Measurements from ENCODE around the gene MBTD1. TPM values are rescaled to one million over a fixed set of nuclear protein-coding genes. Genes with fewer than 3 reads are reported as not detected.
"Not testable (repeated sequence)": the region's sequence is repeated elsewhere in the genome, so short reads cannot be mapped to it uniquely, and the experiment has no call there.

The MBTD1 gene
- total and polyA plus RNA-seq, 5 donors from 2014 or later, result 4.3 to 27.4 (median 6.0) TPM

DNA sequence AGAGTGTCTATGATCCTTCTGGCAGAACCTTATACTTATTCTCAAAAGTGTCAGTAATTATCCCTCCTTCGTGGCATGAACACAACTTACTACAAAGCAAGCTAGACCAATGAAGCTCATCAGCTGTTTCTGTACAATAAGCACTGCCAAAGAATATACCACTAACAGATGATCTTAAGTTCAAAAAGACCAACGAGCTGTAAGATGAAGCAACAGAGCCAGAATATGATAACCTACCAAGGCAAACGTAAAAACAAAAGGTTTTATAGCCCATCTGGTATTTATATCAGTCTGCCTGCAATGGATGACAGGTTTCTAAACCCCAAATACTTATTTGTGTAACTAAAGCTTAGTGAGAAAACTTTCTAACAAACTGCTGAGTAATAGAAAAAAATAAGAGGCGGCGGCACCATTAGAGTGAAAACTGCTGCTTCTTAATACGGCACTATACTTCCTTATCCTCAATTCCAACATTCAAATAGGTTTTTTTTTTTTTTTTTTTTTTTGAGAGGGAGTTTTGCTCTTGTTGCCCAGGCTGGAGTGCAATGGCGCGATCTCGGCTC, 71.5 kb downstream of the MBTD1 start:
- Histone ChIP-seq H3K27me3 (ENCODE audit: control insufficient read depth, insufficient read depth, low read length) (no peaks in the 10 kb centered on the region), H3K9me3 (ENCODE audit: control insufficient read depth in 2 of 2, low read length in 2 of 2) (no peaks in the 10 kb centered on the region), H3K4me3 (ENCODE audit: low read depth, low read length) (no peak overlapping the region), H3K27ac (ENCODE audit: insufficient read depth, low read length, poor library complexity, severe bottlenecking) (no peak overlapping the region), H3K36me3 (ENCODE audit: control insufficient read depth, insufficient read depth, low read length) (peaks cover 76% of the 10 kb centered on the region), H3K4me1 (ENCODE audit: control insufficient read depth, insufficient read depth, low read length, poor library complexity, severe bottlenecking) (no peaks in the 10 kb centered on the region)
- Mint-ChIP-seq H3K27me3 (no peaks in the 10 kb centered on the region), H3K4me3 (no peak overlapping the region), H3K27ac (no peak overlapping the region), H3K36me3 (peaks cover 36% of the 10 kb centered on the region), H3K9me3 (no peaks in the 10 kb centered on the region), H3K4me1 (no peaks in the 10 kb centered on the region)
- DNase-seq, result no peak
- ATAC-seq (ENCODE audit: low read depth in 2 of 2), result no peak

DNA sequence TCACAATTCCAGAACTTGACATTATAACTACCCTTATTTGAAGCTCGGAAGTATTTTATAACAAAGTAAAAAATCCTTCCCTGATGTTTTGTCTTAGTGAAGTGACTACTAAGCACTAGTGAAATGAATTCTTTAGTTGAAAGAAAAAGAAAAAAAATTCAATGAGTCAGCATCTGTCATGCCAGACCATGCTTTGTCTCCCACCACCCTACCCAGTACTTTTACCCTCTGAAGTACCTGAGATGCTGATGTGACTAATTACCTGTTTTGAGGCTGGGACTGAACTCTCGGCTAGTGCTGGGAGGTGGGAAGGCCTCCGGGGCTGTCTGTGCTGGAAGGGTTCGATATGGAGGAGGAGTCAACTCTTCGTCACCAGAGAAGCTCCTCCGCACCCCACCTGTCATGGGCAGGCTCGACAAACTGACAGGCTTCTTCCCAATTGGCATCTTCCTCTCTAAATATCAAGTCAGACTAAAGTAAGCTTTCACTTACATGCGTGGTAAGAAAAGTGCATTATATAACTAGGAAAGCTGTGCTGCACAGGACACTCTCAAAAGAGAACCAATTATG, 74.0 kb downstream of the MBTD1 start:
- no peaks in the 10 kb centered on the region for H3K4me1 ChIP-seq (ENCODE audit: control insufficient read depth, insufficient read depth, low read length, poor library complexity, severe bottlenecking)
- no peaks in the 10 kb centered on the region for H3K4me1 Mint-ChIP-seq
- H3K27ac ChIP-seq (ENCODE audit: insufficient read depth, low read length, poor library complexity, severe bottlenecking), result no peak overlapping the region
- peaks cover 36% of the 10 kb centered on the region for H3K36me3 Mint-ChIP-seq
- no peak overlapping the region for H3K4me3 Mint-ChIP-seq
- H3K27ac Mint-ChIP-seq, result peak overlapping the region in 2 of 3 donors; percentile 6 to 40
- peaks cover 65% of the 10 kb centered on the region for H3K36me3 ChIP-seq (ENCODE audit: control insufficient read depth, insufficient read depth, low read length)
- no peak for ATAC-seq (ENCODE audit: low read depth in 2 of 2)
- H3K27me3 Mint-ChIP-seq, result no peaks in the 10 kb centered on the region
- H3K9me3 ChIP-seq (ENCODE audit: control insufficient read depth in 2 of 2, low read length in 2 of 2), result no peaks in the 10 kb centered on the region
- H3K4me3 ChIP-seq (ENCODE audit: low read depth, low read length), result no peak overlapping the region
- no peak for DNase-seq
- no peaks in the 10 kb centered on the region for H3K9me3 Mint-ChIP-seq
- no peaks in the 10 kb centered on the region for H3K27me3 ChIP-seq (ENCODE audit: control insufficient read depth, insufficient read depth, low read length)

DNA sequence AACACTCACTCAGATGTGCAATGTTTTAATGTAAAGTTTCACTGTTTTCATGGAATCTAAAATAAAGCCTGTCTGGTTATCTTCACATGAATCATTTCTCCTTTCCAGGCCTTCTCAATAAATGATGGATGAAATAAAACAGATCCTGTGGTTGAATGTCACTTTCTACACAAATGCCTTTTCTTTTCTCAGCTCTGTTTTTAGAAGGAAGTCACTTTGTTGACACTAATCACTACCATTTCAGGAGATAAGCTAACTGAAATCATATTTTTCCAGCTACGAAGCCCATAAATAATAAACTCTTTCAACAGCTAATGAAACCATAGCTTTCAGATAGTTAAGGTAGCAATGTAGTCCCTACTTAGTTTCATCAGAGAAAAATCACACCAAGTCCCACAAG, 75.7 kb downstream of the MBTD1 start:
- no peak overlapping the region for H3K27ac ChIP-seq (ENCODE audit: insufficient read depth, low read length, poor library complexity, severe bottlenecking)
- no peak overlapping the region for H3K4me3 ChIP-seq (ENCODE audit: low read depth, low read length)
- H3K9me3 ChIP-seq (ENCODE audit: control insufficient read depth in 2 of 2, low read length in 2 of 2), result no peaks in the 10 kb centered on the region
- no peaks in the 10 kb centered on the region for H3K4me1 ChIP-seq (ENCODE audit: control insufficient read depth, insufficient read depth, low read length, poor library complexity, severe bottlenecking)
- Mint-ChIP-seq H3K4me1 (no peaks in the 10 kb centered on the region), H3K27me3 (no peaks in the 10 kb centered on the region), H3K9me3 (no peaks in the 10 kb centered on the region), H3K27ac (peak overlapping the region in 1 of 3 donors; percentile 6), H3K4me3 (no peak overlapping the region), H3K36me3 (peaks cover 34% of the 10 kb centered on the region)
- H3K36me3 ChIP-seq (ENCODE audit: control insufficient read depth, insufficient read depth, low read length), result peaks cover 59% of the 10 kb centered on the region
- H3K27me3 ChIP-seq (ENCODE audit: control insufficient read depth, insufficient read depth, low read length), result no peaks in the 10 kb centered on the region
- ATAC-seq (ENCODE audit: low read depth in 2 of 2) (no peak), DNase-seq (no peak)

DNA sequence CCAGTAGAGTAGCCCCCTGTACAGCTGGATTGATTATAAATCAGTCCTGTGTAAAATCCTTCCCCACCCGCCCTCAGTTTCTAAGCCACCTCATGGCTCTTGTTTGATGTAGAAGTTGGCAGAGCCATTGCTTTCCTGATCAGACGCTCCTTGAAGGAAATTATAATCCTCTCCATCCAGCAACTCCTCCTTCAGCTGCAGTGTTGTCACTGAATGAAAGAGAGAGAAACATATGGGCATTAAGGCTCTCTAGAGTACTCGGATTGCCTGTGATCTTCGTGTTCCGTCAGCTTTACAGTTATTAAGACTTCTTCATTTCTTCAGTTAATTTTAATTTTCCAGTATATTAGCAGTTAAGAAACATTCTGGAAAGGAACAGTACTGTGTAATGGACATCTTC, 79.4 kb downstream of the MBTD1 start:
- H3K27ac ChIP-seq (ENCODE audit: insufficient read depth, low read length, poor library complexity, severe bottlenecking), result no peak overlapping the region
- H3K27ac Mint-ChIP-seq, result peak overlapping the region in 1 of 3 donors; percentile 60
- no peak for ATAC-seq (ENCODE audit: low read depth in 2 of 2)

DNA sequence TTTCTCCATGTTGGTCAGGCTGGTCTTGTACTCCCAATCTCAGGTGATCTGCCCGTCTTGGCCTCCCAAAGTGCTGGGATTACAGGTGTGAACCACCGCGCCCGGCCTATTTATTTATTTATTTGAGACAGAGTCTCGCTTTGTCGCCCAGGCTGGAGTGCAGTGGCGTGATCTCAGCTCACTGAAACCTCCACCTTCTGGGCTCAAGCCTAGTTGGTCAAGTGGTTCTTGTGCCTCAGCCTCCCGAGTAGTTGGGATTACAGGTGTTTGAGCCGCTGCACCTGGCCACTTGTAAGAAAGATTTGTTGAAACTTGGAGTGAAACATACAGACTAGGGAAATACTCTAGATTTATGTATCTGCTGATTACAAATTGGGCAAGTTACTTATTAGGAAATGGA, 87.8 kb downstream of the MBTD1 start:
- Mint-ChIP-seq H3K4me1 (peaks cover 5 to 26% (median 10%) of the 10 kb centered on the region in 4 donors), H3K36me3 (peaks cover 25% of the 10 kb centered on the region)
- H3K27ac ChIP-seq (ENCODE audit: insufficient read depth, low read length, poor library complexity, severe bottlenecking); H3K9me3 Mint-ChIP-seq; DNase-seq; H3K27me3 ChIP-seq (ENCODE audit: control insufficient read depth, insufficient read depth, low read length); H3K4me3 Mint-ChIP-seq; H3K27ac Mint-ChIP-seq; ATAC-seq (ENCODE audit: low read depth in 2 of 2); H3K4me3 ChIP-seq (ENCODE audit: low read depth, low read length); H3K27me3 Mint-ChIP-seq; H3K9me3 ChIP-seq (ENCODE audit: control insufficient read depth in 2 of 2, low read length in 2 of 2); H3K4me1 ChIP-seq (ENCODE audit: control insufficient read depth, insufficient read depth, low read length, poor library complexity, severe bottlenecking): not testable (repeated sequence)
- peaks cover 16% of the 10 kb centered on the region for H3K36me3 ChIP-seq (ENCODE audit: control insufficient read depth, insufficient read depth, low read length)

More for the DNA sequence above, 79.4 kb downstream of the MBTD1 start:
- H3K27me3 Mint-ChIP-seq, result no peaks in the 10 kb centered on the region
- peaks cover 46% of the 10 kb centered on the region for H3K36me3 ChIP-seq (ENCODE audit: control insufficient read depth, insufficient read depth, low read length)
- no peak overlapping the region for H3K4me3 Mint-ChIP-seq
- no peaks in the 10 kb centered on the region for H3K4me1 Mint-ChIP-seq
- H3K36me3 Mint-ChIP-seq, result peaks cover 22% of the 10 kb centered on the region
- H3K4me3 ChIP-seq (ENCODE audit: low read depth, low read length), result no peak overlapping the region
- H3K27me3 ChIP-seq (ENCODE audit: control insufficient read depth, insufficient read depth, low read length), result no peaks in the 10 kb centered on the region
- no peaks in the 10 kb centered on the region for H3K4me1 ChIP-seq (ENCODE audit: control insufficient read depth, insufficient read depth, low read length, poor library complexity, severe bottlenecking)
- H3K9me3 ChIP-seq (ENCODE audit: control insufficient read depth in 2 of 2, low read length in 2 of 2), result no peaks in the 10 kb centered on the region
- no peaks in the 10 kb centered on the region for H3K9me3 Mint-ChIP-seq
- no peak for DNase-seq

DNA sequence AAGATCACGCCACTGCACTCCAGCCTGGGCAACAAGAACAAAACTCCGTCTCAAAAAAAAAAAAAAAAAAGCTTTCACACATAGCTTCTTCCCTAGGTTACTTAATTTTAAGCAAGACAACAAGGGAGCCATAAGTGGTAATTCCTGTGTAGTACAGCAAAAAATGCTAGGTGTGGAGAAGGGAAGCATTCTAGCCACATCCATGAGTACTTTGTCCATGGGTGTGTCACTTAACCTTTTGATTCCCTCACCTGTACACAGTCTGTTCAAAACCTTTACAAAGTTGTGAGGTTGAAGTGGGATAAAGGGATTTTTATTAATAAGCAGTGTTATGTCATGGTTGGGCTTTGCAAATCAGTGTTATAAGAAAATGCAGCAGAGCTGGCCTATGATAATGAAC, 89.1 kb downstream of the MBTD1 start:
- Histone ChIP-seq H3K4me1 (ENCODE audit: control insufficient read depth, insufficient read depth, low read length, poor library complexity, severe bottlenecking) (peaks cover 7% of the 10 kb centered on the region), H3K36me3 (ENCODE audit: control insufficient read depth, insufficient read depth, low read length) (peaks cover 16% of the 10 kb centered on the region), H3K4me3 (ENCODE audit: low read depth, low read length) (no peak overlapping the region), H3K27me3 (ENCODE audit: control insufficient read depth, insufficient read depth, low read length) (no peaks in the 10 kb centered on the region), H3K27ac (ENCODE audit: insufficient read depth, low read length, poor library complexity, severe bottlenecking) (no peak overlapping the region), H3K9me3 (ENCODE audit: control insufficient read depth in 2 of 2, low read length in 2 of 2) (no peaks in the 10 kb centered on the region)
- DNase-seq, result no peak
- Mint-ChIP-seq H3K4me1 (peaks cover 5 to 31% (median 13%) of the 10 kb centered on the region in 4 donors), H3K27ac (no peak overlapping the region), H3K36me3 (peaks cover 25% of the 10 kb centered on the region), H3K9me3 (no peaks in the 10 kb centered on the region), H3K4me3 (peak overlapping the region in 1 of 4 donors; percentile 86), H3K27me3 (no peaks in the 10 kb centered on the region)
- ATAC-seq (ENCODE audit: low read depth in 2 of 2), result no peak

DNA sequence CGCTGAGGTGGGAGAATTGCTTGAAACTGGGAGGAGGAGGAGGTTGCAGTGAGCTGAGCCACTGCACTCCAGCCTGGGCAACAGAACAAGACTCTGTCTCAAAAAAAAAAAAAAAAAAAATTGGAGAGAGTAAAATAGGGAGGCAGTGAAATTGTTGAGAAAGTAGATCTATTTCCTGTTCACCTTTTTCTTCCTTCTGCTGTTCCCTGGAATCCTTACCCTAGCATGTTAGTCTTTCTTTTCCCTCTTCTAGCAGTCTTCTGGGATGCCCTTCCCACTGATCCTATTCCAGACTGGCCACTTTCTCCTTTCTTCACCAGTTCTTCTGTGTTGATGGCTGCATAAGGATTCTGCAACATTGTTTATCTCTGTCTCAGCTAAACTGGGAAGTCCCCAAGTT, 90.5 kb downstream of the MBTD1 start:
- Mint-ChIP-seq H3K4me3 (peak overlapping the region in 3 of 4 donors; percentile 44 to 64 (median 45)), H3K9me3 (no peaks in the 10 kb centered on the region), H3K4me1 (peaks cover 5 to 39% (median 19%) of the 10 kb centered on the region in 4 donors), H3K27me3 (no peaks in the 10 kb centered on the region), H3K27ac (peak overlapping the region in 2 of 3 donors; percentile 67), H3K36me3 (peaks cover 25% of the 10 kb centered on the region)
- ATAC-seq (ENCODE audit: low read depth in 2 of 2) (no peak), DNase-seq (no peak)
- H3K27ac ChIP-seq (ENCODE audit: insufficient read depth, low read length, poor library complexity, severe bottlenecking), result no peak overlapping the region
- H3K4me3 ChIP-seq (ENCODE audit: low read depth, low read length), result no peak overlapping the region
- no peaks in the 10 kb centered on the region for H3K27me3 ChIP-seq (ENCODE audit: control insufficient read depth, insufficient read depth, low read length)
- peaks cover 16% of the 10 kb centered on the region for H3K36me3 ChIP-seq (ENCODE audit: control insufficient read depth, insufficient read depth, low read length)
- H3K4me1 ChIP-seq (ENCODE audit: control insufficient read depth, insufficient read depth, low read length, poor library complexity, severe bottlenecking), result peaks cover 7% of the 10 kb centered on the region
- H3K9me3 ChIP-seq (ENCODE audit: control insufficient read depth in 2 of 2, low read length in 2 of 2), result no peaks in the 10 kb centered on the region
